ENCODE measurements around the gene LUZP2.

The LUZP2 gene

DNA sequence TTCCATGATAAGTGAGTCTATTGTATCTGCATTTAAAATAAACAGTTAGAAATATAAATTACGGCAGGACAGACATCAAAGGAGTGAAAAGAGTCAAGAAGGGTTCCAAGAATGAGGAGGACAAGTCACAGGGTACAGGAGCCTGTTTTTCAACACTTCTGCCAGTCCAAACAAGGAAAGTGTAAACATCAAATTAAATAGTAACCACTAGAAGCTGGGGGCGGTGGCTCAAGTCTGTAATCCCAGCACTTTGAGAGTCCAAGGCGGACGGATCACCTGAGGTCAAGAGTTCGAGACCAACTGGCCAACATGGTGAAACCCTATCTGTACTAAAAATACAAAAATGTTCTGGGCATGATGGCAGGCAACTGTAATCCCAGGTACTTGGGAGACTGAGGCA lies 219.6 kb downstream of the LUZP2 start:
- DNase-seq (ENCODE audit: low read depth in 2 of 2), result no peak

- no peak for DNase-seq (ENCODE audit: low read depth in 2 of 2)
Observed at GRCh38 chr11:24723231-24723630, 226.4 kb downstream of the LUZP2 start.

DNA sequence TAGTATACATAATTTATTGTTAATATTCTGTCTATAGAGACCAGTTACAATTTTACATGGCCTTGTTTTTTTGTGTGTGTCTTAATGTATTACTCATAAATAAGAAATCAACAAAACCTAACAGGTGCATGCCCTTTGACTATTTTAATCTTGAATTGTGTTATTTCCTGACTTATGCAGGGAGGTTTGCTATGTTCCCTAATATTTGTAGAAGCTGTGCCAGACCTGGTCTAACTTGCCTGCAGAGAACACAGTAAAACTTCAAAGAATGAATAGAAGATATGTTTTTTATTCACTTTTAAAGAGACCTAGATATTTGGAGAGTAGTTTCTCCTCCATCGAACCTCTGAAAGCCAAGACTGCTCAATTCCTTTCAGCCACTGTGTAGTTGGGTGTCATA lies 234.7 kb downstream of the LUZP2 start:
- no peak for DNase-seq (ENCODE audit: low read depth in 2 of 2)

- DNase-seq (ENCODE audit: low read depth in 2 of 2), result no peak
Observed at GRCh38 chr11:24734742-24735237, 237.9 kb downstream of the LUZP2 start.

- no peak for DNase-seq (ENCODE audit: low read depth in 2 of 2)
Observed at GRCh38 chr11:24738972-24739371, 242.1 kb downstream of the LUZP2 start.

GRCh38 chr11:24739637-24740036 lies 242.8 kb downstream of the LUZP2 start:
- DNase-seq (ENCODE audit: low read depth in 2 of 2), result no peak

DNA sequence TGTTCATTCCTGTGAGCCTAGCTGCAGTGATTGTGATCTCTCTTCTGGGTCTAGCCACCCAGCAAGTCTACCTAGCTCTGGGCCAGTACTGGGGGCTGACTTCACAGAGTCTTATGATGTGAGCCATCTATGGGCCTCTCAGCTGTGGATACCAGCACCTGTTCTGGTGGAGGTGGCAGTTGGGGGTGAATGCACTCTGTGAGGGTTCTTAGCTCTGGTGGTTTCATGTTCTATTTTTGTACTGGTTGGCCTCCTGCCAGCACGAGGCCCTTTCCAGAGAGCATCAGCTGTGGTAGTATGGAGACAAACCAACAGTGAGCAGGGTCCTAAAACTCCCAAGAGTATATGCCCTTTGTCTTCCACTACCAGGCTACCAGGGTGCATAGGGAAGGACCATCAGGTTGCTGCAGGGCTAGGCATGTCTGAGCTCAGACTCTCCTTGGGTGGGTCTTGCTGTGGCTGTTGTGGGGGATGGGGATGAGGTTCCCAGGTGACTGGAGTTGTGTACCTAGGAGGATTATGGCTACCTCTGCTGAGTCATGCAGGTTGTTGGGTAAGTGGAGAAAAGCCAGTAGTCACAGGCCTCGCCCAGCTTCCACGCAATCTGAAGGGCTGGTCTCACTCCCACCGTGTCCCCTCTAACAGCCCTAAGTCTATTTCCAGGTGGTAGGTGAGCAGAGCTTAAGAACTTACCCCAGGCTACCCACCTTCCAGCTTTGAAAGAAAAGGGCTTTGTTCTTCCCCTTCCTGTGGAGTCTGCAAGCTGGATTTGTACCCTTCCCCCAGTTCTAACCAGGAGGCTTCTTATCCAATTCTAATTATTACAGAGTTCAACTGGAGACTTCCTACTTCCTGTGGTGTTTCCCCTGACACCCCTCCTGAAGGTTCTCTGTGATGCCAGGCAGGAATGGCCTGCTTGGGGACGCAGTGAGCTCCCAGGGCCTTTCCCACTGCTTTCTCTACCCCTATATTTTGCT lies 250.7 kb downstream of the LUZP2 start:
- no peak for DNase-seq (ENCODE audit: low read depth in 2 of 2)

- no peak for DNase-seq (ENCODE audit: low read depth in 2 of 2)
Observed at GRCh38 chr11:24748261-24748660, 251.4 kb downstream of the LUZP2 start.

DNA sequence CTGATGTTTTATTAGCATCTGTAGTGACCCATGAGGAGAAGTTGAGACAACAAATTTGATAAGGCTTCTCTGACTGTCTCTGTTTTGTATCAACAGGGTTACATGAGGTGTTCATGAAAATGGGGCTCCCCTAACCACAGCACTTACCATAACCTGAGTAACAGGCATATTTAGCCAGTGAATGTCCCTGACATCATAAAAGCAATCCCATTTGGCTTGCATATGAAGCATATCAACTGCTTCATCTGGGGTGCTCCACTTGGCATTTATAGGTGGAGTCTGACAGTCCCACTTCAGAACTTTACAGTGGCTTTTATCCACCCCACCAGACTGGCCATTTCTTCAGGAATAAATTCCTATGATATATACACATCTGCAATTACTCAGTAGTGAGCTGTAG lies 257.6 kb downstream of the LUZP2 start:
- DNase-seq (ENCODE audit: low read depth in 2 of 2), result no peak

- DNase-seq (ENCODE audit: low read depth in 2 of 2), result no peak
Observed at GRCh38 chr11:24755260-24755839, 258.5 kb downstream of the LUZP2 start.

GRCh38 chr11:24759742-24760141 lies 262.9 kb downstream of the LUZP2 start:
- no peak for DNase-seq (ENCODE audit: low read depth in 2 of 2)

DNA sequence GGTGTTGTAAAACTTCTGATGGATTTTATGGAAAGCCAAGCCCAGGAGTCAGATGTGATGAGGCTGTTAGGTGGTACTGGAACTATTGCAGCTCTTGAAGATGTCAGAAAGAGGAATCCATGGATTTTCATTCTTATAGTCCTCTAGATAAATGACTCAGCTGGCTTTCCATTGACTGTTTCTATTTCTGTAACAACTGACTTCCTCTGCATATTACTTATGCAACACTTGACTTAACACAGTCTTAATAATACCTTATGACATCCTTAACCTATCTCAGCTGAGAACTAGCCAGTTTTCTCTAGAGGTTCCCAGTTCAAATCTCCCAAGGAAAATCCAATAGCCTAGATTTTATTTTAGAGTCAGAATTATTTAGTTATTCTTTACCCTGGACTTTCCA lies 263.8 kb downstream of the LUZP2 start:
- no peak for DNase-seq (ENCODE audit: low read depth in 2 of 2)

- DNase-seq (ENCODE audit: low read depth in 2 of 2), result no peak
Observed at GRCh38 chr11:24762076-24762475, 265.2 kb downstream of the LUZP2 start.

DNA sequence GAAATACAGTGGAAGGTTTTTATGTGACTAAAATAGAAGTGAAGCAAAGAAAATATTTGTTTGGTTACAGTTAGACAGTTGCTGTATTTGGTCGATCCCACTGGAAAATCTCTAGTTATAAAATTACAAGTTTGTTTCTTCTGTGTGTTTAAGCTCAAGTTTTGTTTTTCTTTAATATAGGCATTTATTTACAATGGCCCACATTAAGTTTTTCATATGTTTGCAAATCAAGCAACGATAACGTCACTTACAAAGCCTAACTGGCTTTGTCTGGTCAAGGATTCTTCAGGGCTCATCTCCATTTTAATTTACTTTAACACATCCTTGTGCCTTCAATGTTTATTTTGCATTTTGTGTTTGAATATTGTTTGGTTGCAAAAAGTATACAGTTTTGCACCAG lies 270.6 kb downstream of the LUZP2 start:
- DNase-seq (ENCODE audit: low read depth in 2 of 2), result no peak

GRCh38 chr11:24773322-24773721 lies 276.5 kb downstream of the LUZP2 start:
- no peak for DNase-seq (ENCODE audit: low read depth in 2 of 2)

GRCh38 chr11:24779791-24780190 lies 282.9 kb downstream of the LUZP2 start:
- no peak for DNase-seq (ENCODE audit: low read depth in 2 of 2)

DNA sequence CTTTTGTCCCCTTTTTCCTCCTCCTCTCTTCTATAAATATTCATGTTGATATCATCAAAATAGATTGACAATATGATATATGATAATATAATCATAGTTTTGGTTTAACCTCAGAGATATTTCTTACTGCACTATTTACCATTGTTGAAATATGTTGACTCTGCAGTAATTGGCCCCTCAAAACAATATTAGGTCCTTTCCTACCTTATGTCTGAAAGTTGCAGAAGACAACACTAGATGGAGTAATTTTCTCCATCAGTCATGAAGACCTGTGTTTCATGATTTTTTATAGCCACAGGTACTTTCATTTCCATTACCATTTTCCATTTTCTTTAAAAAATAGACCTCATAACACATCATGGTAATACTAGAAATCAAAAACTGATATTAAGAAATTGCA lies 284.4 kb downstream of the LUZP2 start:
- DNase-seq (ENCODE audit: low read depth in 2 of 2), result no peak

DNA sequence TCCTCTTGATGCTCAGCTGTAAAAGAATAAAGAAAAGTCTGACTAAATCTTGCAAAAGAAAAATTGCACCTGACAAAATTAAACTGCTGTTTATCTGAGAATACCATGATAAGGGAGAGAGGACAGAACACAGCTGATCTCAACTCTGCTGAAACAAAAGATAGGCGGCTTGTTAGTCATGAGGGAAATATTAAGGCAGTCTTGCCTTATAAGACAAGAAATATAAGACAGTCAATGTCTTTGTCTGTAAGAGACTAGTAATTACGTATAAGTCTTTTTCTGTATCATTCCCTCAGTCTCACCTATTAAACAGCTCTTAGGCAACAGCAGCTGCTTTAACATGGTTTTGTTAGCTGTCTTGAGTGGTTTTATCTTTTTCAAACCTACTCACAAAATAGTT lies 296.6 kb downstream of the LUZP2 start:
- no peak for DNase-seq (ENCODE audit: low read depth in 2 of 2)

DNA sequence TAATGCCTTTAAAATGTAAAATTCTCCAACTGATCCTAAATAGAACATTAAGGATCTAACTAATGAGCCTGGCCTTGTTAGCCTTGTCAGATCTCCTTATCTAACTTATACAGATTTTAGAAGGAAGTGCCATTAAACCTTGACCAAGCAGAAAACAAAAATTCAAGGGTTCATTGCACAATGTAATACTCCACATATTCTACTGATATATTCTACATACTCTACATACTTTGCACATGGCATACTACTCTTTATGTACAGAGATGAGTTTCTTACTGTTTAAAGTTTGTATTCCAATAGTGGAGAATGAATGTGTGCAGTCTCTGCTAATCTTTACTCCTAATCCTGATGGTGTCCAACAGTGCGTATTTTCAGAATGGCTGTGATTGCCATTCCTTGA lies 297.2 kb downstream of the LUZP2 start:
- DNase-seq (ENCODE audit: low read depth in 2 of 2), result no peak

GRCh38 chr11:24805671-24806070 lies 308.8 kb downstream of the LUZP2 start:
- no peak for DNase-seq (ENCODE audit: low read depth in 2 of 2)

- DNase-seq (ENCODE audit: low read depth in 2 of 2), result no peak
Observed at GRCh38 chr11:24808173-24808572, 311.3 kb downstream of the LUZP2 start.

DNA sequence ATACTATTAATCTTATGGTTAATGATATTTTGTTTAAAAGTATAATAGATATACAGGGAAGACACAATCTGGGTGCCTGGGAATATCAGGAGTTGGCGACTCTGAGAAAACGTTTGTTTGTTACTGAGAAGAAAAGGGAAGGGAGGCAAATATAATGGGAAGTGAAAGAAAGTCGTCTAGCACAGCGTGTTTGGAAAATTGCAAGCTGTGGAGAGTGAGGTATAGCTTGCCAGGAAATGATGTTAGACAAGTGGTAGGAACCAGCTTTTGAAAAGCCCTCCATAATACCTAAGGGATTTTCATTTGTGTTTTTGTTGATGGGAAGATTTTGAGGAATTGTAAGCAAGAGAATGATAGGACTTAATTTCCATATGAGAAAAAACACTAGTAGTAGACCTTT lies 322.2 kb downstream of the LUZP2 start:
- no peak for DNase-seq (ENCODE audit: low read depth in 2 of 2)

DNA sequence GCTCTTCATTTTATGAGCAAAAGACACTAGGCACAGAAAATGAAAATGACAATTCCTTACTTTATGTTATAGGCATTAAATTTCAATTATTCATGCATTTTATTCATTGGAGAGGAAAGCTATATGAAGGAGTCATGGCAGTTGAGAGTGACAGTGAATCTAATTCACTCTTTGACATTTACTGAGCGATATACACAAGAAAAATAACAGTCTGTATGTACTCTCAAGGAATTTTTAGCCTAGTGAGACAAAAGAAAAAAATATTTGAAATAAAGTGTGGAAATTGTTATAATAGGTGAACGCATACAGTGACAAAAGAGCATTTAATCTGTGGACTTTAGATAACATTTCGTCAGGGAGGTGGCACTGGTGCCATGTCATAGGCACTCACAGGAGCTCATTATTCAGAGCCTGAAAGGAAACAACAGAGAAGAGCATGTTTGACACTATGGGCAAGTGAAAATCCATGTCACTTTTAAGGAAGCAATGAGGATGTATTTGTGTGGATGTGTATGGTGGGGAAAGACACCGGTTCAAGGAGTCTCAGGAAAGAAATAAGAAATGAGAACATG lies 323.1 kb downstream of the LUZP2 start:
- no peak for DNase-seq (ENCODE audit: low read depth in 2 of 2)
